BLaER1 (cell line): ENCODE measurements around the gene TBC1D16.

ENCODE experiments used
- H3K27ac ChIP-seq: shearing (Covaris generic); formaldehyde crosslinking; 2 replicates; pipeline ENCODE4 v1.8.1; 2022
- H3K27me3 ChIP-seq: shearing (Covaris generic); formaldehyde crosslinking; 2 replicates; pipeline ENCODE4 v1.8.1; 2022
- H3K36me3 ChIP-seq: shearing (Covaris generic); formaldehyde crosslinking; 2 replicates; pipeline ENCODE4 v1.8.1; 2022
- H3K4me1 ChIP-seq: shearing (Covaris generic); formaldehyde crosslinking; 2 replicates; pipeline ENCODE4 v1.8.1; 2022
- H3K4me2 ChIP-seq: shearing (Covaris generic); formaldehyde crosslinking; 2 replicates; pipeline ENCODE4 v1.8.1; 2022
- H3K4me3 ChIP-seq: shearing (Covaris generic); formaldehyde crosslinking; 2 replicates; pipeline ENCODE4 v1.8.1; 2022
- H3K9ac ChIP-seq: shearing (Covaris generic); formaldehyde crosslinking; 2 replicates; pipeline ENCODE4 v1.8.1; 2022
- H3K9me3 ChIP-seq: shearing (Covaris generic); formaldehyde crosslinking; 2 replicates; pipeline ENCODE4 v1.8.1; 2022
- H4K20me1 ChIP-seq: shearing (Covaris generic); formaldehyde crosslinking; 2 replicates; pipeline ENCODE4 v1.8.1; 2022
- Cebpa-rat ChIP-seq: shearing (Covaris generic); IDR thresholded peaks from 2 replicates; pipeline ENCODE4 v1.8.1; 2022

Gene TBC1D16

DNA sequence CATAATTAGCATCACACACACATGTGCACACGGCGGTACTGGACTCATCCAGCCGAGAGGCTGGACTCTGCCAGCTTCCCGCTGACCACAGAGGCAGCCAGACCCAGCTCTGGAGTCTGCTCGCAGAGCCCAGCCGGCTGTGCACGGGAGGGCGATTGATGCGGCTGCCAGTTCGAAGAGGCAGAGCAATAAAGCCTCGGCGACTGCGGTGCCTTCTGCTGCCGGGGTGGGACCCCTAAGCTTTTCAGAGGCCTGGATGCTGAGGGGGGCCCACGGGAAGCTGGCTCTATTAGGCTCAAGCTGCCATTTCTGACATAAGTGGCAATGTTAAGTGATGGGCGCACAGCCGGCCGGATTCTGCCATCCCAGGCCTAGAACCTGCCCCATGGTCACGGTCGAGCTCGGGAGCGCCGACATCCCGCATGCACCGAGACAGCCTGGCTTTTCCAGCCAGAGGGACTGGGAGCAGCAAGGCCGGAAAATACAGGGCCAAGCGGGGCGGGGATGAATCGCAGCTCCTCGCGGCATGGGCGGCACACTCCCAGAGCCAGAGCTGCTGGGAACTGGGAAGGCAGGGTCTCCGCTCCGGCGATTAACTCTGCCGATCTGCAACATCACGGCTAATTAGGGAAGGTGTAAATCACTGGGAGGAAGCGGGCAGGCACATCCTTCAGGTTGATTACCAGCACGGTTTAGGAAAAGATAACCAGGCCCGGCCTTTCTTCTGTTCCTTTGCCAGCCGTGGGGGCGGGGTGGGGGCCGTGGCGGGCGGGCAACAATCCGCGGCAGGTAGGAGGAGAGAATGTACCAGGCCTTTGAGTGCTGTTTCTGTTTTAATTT is 57.7 kb downstream of the TBC1D16 start:
- H3K4me1 ChIP-seq = peaks cover 76% of the 10 kb centered on the region
- no peaks in the 10 kb centered on the region for H3K27me3 ChIP-seq
- peaks cover 33% of the 10 kb centered on the region for H4K20me1 ChIP-seq
- H3K36me3 ChIP-seq = no peaks in the 10 kb centered on the region
- H3K4me3 ChIP-seq = no peak overlapping the region
- no peak for TF ChIP-seq Cebpa-rat
- peak overlapping the region; percentile 76; the same call in 1 of the 2 replicates for H3K4me2 ChIP-seq
- H3K27ac ChIP-seq = no peak overlapping the region
- no peaks in the 10 kb centered on the region for H3K9me3 ChIP-seq
- no peak overlapping the region for H3K9ac ChIP-seq

DNA sequence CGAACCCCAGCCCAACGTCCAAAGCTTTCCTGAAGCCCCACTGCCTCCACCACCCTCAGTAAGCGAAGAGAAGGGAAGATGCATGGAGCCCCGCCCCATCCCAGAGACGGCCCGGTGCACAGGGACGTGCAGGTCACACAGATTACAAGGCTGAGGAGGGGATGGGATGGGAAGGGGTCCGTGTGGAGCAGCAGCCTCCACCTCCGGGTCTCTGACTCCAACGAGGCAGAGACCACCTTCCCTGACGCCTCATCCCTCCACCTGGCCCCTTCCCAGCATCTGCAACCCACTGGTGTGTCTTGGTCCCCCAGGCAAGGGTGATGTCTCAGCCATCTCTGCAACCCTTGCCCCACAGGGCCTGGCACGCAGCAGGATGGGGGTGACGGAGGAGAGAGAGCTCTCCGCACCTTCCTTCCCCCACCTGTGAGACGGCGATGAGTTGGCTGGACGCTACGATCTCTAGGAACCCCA is 58.5 kb downstream of the TBC1D16 start:
- H3K4me2 ChIP-seq = peak overlapping the region; percentile 76
- H3K27me3 ChIP-seq = no peaks in the 10 kb centered on the region
- peaks cover 33% of the 10 kb centered on the region for H4K20me1 ChIP-seq
- no peak for TF ChIP-seq Cebpa-rat
- no peaks in the 10 kb centered on the region for H3K9me3 ChIP-seq
- H3K36me3 ChIP-seq = no peaks in the 10 kb centered on the region
- H3K4me1 ChIP-seq = peaks cover 78% of the 10 kb centered on the region
- H3K9ac ChIP-seq = no peak overlapping the region
- H3K4me3 ChIP-seq = no peak overlapping the region
- no peak overlapping the region for H3K27ac ChIP-seq

DNA sequence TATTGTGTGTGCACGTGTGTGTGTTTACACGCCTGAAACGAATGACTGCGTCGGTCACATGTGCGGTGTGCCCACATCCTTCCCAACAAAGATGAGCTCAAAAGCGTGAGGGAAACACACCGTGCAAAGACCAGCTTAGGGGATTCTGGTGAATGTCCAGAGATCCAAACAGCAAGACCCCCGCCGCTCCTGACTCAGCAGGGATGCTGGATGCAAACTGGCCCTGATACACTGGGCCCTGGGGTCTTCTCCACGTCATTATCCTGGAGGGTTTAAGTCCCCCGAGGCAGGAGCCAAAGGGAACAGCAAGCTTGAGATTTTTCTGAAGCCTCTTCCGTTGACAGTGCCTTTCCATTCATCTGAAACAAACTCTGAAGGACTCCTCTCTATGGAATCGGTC is 59.2 kb downstream of the TBC1D16 start:
- H3K4me3 ChIP-seq = no peak overlapping the region
- H3K36me3 ChIP-seq = no peaks in the 10 kb centered on the region
- peaks cover 33% of the 10 kb centered on the region for H4K20me1 ChIP-seq
- peaks cover 85% of the 10 kb centered on the region for H3K4me1 ChIP-seq
- H3K27me3 ChIP-seq = no peaks in the 10 kb centered on the region
- no peak overlapping the region for H3K27ac ChIP-seq
- H3K9ac ChIP-seq = 0 out of 2 replicates have a peak overlapping the region, but pooled peaks have one; percentile 3
- H3K4me2 ChIP-seq = peak overlapping the region; percentile 76
- TF ChIP-seq Cebpa-rat = no peak
- H3K9me3 ChIP-seq = no peaks in the 10 kb centered on the region

DNA sequence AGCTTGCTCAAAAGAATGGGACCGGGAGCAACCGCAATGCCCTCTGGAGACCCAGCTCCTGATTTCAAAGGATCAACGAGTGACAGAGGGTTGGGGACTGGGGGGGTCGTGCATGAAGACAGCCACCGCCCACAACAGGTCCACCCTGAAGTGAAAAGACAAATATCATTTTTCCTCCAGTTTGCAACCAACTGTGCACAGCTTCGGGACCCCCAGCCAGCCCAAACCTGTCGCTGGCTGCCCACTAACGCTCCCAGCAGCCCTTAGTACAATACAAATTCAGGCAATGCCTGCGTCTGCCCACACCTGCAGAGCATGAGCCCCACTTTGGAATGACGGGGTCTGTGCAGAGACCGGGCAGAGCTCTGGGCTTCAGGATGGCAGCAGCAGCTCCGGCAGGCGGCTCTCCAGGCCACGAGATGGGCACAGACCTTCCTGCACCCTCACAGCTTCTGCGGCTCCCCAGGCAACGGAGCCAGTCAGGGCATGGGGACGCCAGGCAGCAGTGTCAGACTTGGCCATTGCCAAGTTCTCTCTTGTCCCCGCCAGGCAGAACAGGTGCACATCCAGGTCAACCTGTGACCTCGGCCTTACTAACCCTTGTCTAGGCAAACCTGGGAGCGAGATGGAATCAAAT is 60.1 kb downstream of the TBC1D16 start:
- no peaks in the 10 kb centered on the region for H3K36me3 ChIP-seq
- TF ChIP-seq Cebpa-rat = no peak
- H3K27me3 ChIP-seq = no peaks in the 10 kb centered on the region
- no peaks in the 10 kb centered on the region for H3K9me3 ChIP-seq
- H3K4me2 ChIP-seq = peak overlapping the region; percentile 76
- H4K20me1 ChIP-seq = peaks cover 33% of the 10 kb centered on the region
- no peak overlapping the region for H3K4me3 ChIP-seq
- H3K4me1 ChIP-seq = peaks cover 92% of the 10 kb centered on the region
- no peak overlapping the region; the same call in 1 of the 2 replicates for H3K27ac ChIP-seq
- no peak overlapping the region for H3K9ac ChIP-seq

DNA sequence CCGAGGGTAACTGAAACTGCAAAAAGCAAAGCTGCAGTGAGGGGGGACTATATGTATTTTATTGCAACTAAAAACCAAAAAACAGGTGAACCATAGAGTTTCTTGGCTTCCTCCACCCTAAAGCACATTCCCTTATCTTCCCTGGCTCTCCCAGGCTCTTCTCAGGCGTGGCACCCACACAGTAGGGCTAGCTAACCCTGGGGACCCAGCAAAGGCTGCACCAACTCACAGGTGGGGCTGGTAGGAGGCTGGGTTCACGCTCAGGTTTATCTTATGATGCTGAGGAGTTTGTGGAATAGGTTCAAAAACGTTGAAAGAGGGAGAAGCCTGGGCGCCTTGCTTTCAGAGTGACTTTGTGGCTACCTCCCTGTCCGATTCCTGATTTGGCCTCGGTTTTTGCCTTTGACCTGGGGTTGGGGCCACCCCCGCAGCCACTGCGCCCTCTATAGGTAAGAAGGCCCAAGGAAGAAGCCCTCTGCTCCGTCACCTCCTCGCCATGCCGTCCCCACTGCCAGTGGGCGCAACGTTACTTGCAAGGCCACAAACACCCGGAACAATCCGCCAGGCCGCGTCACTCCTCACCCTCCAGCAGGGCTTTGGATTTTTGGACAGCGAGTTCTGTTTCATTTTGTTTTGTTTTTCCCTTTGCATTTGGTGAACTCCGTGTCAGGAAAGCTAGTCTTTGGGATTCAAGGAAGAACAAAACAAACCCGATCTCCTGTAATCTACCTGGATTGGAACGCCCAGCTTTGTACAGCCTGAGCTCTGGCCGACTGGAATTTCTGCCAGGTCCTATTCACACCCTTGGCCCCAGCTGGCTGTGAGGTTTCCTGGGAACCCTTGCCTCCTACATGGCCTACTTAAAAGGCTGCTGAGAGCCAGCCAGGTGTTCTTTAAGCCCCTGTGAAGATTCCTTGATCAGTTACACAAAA is 60.8 kb downstream of the TBC1D16 start:
- Histone ChIP-seq H3K4me3 (no peak overlapping the region), H3K4me2 (peak overlapping the region; percentile 76), H4K20me1 (peaks cover 30% of the 10 kb centered on the region), H3K27ac (no peak overlapping the region; the same call in 1 of the 2 replicates), H3K36me3 (no peaks in the 10 kb centered on the region), H3K9me3 (no peaks in the 10 kb centered on the region), H3K4me1 (peaks cover 92% of the 10 kb centered on the region), H3K9ac (no peak overlapping the region), H3K27me3 (no peaks in the 10 kb centered on the region)
- TF ChIP-seq Cebpa-rat = no peak

DNA sequence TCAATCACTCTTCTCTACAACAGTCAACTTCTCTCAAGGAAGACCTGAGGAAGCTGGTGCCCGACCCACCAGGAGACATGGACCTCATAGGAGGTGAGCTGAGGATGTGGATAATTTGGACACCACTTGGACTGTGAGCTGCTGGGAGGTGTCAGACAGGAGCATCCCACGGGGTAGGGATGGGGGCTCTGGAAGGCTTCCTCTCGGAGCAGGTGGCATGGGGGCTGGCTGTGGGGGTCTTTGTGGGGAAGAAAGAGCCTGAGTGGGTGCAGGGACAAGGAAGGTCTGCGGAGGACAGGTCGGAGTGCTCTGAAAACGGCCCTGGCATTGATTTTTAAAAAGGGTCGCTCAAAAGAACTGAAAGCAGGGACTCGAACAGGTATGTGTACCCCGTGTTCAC is 64.0 kb downstream of the TBC1D16 start:
- H3K9ac ChIP-seq = no peak overlapping the region
- H4K20me1 ChIP-seq = peaks cover 14% of the 10 kb centered on the region
- H3K36me3 ChIP-seq = no peaks in the 10 kb centered on the region
- H3K27me3 ChIP-seq = no peaks in the 10 kb centered on the region
- no peak overlapping the region for H3K4me3 ChIP-seq
- no peak for TF ChIP-seq Cebpa-rat
- peak overlapping the region; percentile 26 for H3K4me2 ChIP-seq
- no peaks in the 10 kb centered on the region for H3K9me3 ChIP-seq
- H3K27ac ChIP-seq = no peak overlapping the region
- peaks cover 86% of the 10 kb centered on the region for H3K4me1 ChIP-seq

DNA sequence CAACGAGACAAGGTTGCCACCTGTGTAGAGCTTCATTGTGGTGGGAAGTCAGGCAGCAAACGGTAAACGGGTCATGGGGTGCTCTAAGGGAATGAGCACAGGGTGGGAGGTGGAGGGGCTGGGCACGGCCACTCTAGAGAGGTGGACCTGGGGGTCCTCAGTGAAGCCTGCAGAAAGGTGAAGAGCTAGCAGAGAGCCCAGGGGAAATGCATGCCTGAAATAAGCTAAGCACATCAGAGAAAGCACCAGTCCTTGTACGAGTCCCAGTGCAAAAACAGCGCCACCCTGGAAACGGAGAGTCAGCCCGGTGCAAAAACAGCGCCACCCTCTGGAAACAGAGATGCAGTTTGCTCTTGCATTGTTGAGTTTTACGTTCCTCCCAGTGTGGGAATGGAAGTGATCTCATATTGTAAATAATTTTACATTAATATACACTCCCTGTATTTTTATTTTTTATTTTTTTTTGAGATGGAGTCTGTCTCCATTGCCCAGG is 65.0 kb downstream of the TBC1D16 start:
- Histone ChIP-seq H3K4me3 (no peak overlapping the region), H3K9ac (no peak overlapping the region), H3K4me2 (peak overlapping the region; percentile 42), H3K36me3 (no peaks in the 10 kb centered on the region), H4K20me1 (peaks cover 4% of the 10 kb centered on the region), H3K4me1 (peaks cover 86% of the 10 kb centered on the region), H3K27ac (no peak overlapping the region), H3K27me3 (no peaks in the 10 kb centered on the region), H3K9me3 (no peaks in the 10 kb centered on the region)
- TF ChIP-seq Cebpa-rat = no peak

DNA sequence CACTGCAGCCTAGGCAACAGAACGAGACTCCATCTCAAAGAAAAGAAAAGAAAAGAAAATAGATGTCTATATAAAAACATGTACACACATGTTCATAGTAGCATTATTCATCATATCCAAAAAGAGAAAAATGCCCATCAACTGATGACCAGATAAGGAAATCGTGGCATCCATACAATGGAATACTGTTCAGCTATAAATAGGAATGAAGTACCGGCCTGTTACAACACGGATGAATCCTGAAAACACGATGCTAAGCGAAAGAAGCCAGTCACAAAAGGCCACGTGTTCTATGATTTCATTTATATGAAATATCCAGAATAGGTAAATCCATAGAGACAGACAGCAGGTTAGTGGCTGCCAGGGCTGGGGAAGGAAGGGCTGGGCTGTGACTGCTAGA is 65.8 kb downstream of the TBC1D16 start:
- no peak overlapping the region for H3K4me3 ChIP-seq
- H3K4me2 ChIP-seq = no peak overlapping the region
- no peak overlapping the region for H3K27ac ChIP-seq
- H3K27me3 ChIP-seq = no peaks in the 10 kb centered on the region
- peaks cover 86% of the 10 kb centered on the region for H3K4me1 ChIP-seq
- no peak overlapping the region for H3K9ac ChIP-seq
- H3K9me3 ChIP-seq = no peaks in the 10 kb centered on the region
- no peaks in the 10 kb centered on the region for H4K20me1 ChIP-seq
- no peak for TF ChIP-seq Cebpa-rat
- H3K36me3 ChIP-seq = no peaks in the 10 kb centered on the region

DNA sequence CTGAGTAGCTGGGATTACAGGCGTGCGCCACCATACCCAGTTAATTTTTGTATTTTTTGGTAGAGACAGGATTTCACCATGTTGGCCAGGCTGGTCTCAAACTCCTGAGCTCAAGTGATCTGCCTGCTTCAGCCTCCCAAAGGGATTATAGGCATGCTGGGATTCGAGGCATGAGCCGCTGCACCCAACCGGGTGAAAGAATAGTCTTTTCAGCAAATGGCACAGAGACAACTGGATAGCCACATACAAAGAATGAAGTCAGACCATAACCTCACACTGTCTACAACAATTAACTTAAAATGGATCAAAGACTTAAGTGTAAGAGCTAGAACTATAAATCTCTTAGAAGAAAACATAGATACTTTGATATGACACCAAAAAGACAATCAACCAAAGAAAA is 67.6 kb downstream of the TBC1D16 start:
- no peak overlapping the region for H3K9ac ChIP-seq
- no peaks in the 10 kb centered on the region for H3K36me3 ChIP-seq
- TF ChIP-seq Cebpa-rat = no peak
- H4K20me1 ChIP-seq = no peaks in the 10 kb centered on the region
- H3K4me1 ChIP-seq = peaks cover 80% of the 10 kb centered on the region
- no peaks in the 10 kb centered on the region for H3K27me3 ChIP-seq
- H3K9me3 ChIP-seq = no peaks in the 10 kb centered on the region
- peak overlapping the region; percentile 95 for H3K4me2 ChIP-seq
- H3K4me3 ChIP-seq = no peak overlapping the region
- no peak overlapping the region for H3K27ac ChIP-seq
